Activated CD4-positive, alpha-beta T cell treated with anti-CD3 and anti-CD28 coated beads for 36 hours (primary cell): Measurements from ENCODE around the gene MIR17HG. TPM values are rescaled to one million over a fixed set of nuclear protein-coding genes. Genes with fewer than 3 reads are reported as not detected.

Experiments
- ATAC-seq: fragments of 200-7000 bp; cut with Tn5 transposase; one replicate; pipeline ENCODE4 v1.10.0; 2021; ENCODE audit warnings: mild to moderate bottlenecking, moderate library complexity
- CTCF ChIA-PET: fragments of 350-600 bp; sonication (Branson Sonifier 250); formaldehyde crosslinking; loops from one replicate; lab custom pipeline; 2021; ENCODE audit warnings: antibody characterized with exemption; lab: Charles Lee
- POLR2A ChIA-PET: fragments of 350-600 bp; sonication (Branson Sonifier 250); formaldehyde crosslinking; loops from one replicate; lab custom pipeline; 2021; ENCODE audit warnings: antibody characterized with exemption, inconsistent platforms; lab: Charles Lee
- DNase-seq: peaks from one replicate; pipeline ENCODE4 v3.0.0-alpha.2; 2020
- H3K27ac Mint-ChIP-seq: one replicate; pipeline ENCODE4 v1.8.0; 2021; ENCODE audit warnings: mixed read lengths
- H3K27me3 Mint-ChIP-seq: one replicate; pipeline ENCODE4 v1.8.0; 2021; ENCODE audit warnings: mixed read lengths
- H3K36me3 Mint-ChIP-seq: one replicate; pipeline ENCODE4 v1.8.0; 2021; ENCODE audit warnings: low read depth, mixed read lengths
- H3K4me1 Mint-ChIP-seq: one replicate; pipeline ENCODE4 v1.8.0; 2021; ENCODE audit warnings: mixed read lengths
- H3K4me3 Mint-ChIP-seq: one replicate; pipeline ENCODE4 v1.8.0; 2021; ENCODE audit warnings: mild to moderate bottlenecking, moderate library complexity, mixed read lengths
- H3K9me3 Mint-ChIP-seq: one replicate; pipeline ENCODE4 v1.8.0; 2021; ENCODE audit warnings: low read depth, mixed read lengths
- intact Hi-C, 2 experiments: fragments of 100-400 bp; cut with DNase I in 1 of 2; cut with micrococcal nuclease in 1 of 2; formaldehyde crosslinking; loops; one replicate each; pipeline versions ENCODE4 v1.14.2 to v1.15.1; 2022 to 2024; cut with DNase I, micrococcal nuclease
- total RNA-seq, 2 experiments: library from RNA; stranded (reverse); gene quantifications; one replicate each; pipeline ENCODE4 v1.2.3, GENCODE V29; 2021

MIR17HG gene
- total RNA-seq, 2 experiments from 2014 or later: 13.8 to 26.7 TPM

DNA sequence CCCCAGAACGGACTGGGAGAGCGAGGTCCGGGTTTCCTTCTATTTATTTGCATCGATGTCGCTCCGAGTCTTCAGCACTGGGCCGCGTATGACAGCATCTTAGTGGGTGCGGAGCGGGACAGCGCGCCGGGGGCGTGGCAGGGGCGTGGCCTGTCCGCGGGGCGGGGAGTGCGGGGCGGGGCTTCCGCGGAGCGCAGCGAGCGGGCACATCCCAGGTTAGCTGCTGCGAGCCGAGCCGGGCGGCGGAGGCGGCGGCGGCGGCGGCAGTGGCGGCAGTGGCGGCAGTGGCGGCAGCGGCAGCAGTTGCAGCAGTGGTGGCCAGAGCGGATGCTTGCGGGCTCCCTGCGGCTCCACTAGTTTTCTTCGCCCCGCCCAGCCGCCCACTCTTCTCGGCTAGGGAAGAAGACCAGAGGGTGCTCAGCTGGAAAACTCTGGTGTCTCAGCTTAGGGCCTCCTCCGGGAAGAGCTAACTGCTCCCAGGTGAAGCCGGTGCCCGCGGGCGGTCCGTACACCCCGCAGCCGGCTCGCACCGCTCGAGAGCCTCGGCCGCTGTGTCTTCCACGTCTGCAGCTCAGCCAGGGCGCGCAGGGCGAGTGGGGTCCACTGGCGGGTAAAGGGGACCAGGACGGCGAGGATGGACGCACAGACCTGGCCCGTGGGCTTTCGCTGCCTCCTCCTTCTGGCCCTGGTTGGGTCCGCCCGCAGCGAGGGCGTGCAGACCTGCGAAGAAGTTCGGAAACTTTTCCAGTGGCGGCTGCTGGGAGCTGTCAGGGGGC is 51.1 kb downstream of the MIR17HG start, which contains the start of gene GPC5:
Gene GPC5, plus strand, starts transcription at position 209 of the 776 bp plus-strand sequence.
- peak; percentile 92 for DNase-seq
- POLR2A ChIA-PET: interaction anchor here (0.7 kb wide), 2 partner anchors 9 to 41 kb away, joined by 3 read pairs; no protein-coding TSS in a partner anchor
- CTCF ChIA-PET: interaction anchor here (0.6 to 1.6 kb wide), 3 partner anchors 10 to 87 kb away, joined by 3 to 5 read pairs (median 3); no protein-coding TSS in a partner anchor
- ATAC-seq: peak; percentile 98
- Mint-ChIP-seq H3K4me3 (peak within 1 kb of the TSS; percentile 69), H3K27me3 (peaks cover 48% of the 10 kb centered on the region), H3K27ac (peak within 1 kb of the TSS; percentile 47), H3K9me3 (no peaks in the 10 kb centered on the region), H3K4me1 (peaks cover 15% of the 10 kb centered on the region), H3K36me3 (no peaks in the 10 kb centered on the region)
- intact Hi-C loops: loop anchor here (1.0 to 2.0 kb wide), 5 partner anchors 29 to 90 kb away; partner anchors contain the start of gene MIR17HG (in 2 of the 2)

DNA sequence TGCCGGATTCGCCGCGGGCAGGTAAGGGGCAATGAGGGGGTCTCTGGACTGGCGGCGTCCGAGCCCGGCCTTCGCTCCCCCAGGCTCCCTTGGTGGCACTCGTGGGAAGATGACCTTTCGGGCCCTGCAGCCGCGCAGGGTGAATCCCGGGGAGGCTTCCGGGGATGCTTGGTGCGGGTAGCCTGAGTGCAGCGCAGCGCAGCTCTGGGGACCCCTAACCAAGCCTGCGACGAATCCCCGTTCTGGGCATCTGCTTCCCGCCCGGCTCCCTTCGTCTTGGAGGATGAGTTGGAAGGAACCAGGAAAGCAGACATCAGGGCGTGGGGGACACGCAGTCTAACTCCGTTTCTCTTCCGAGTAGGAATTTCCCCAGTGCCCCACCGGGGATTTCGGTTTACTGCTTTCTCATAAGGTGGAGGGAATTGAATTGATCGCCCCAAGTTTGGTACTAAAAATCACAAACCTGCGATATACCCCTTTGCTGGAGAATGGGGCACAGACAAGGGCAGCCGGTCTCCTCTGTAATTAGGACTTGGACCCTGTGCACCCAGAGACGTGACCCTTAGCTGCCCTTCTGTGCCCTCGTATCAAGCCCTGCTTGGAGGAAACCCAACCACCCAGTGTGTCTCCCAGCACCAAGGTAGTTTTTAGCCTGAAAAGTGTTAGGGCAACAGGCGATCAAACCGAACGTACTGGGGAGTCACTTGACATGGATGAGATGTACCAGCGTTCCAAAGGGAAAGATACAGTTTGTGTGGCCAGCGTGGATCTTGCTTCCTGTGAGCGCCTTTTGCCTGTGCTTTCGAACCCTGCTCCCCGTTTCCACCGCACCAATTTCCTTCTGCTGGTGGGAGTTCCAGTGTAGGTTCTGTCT is 51.9 kb downstream of the MIR17HG start:
- peak overlapping the region; percentile 67 for H3K4me3 Mint-ChIP-seq
- peak; percentile 23 for DNase-seq
- ChIA-PET POLR2A (interaction anchor here (0.7 kb wide), 1 partner anchor 8 kb away, joined by 3 read pairs; no protein-coding TSS in a partner anchor), CTCF (interaction anchor here (1.0 to 1.6 kb wide), 5 partner anchors 9 to 88 kb away, joined by 3 to 5 read pairs (median 3); no protein-coding TSS in a partner anchor)
- H3K9me3 Mint-ChIP-seq: no peaks in the 10 kb centered on the region
- no peak overlapping the region for H3K27ac Mint-ChIP-seq
- intact Hi-C loops: loop anchor here in 1 of 2 experiments (2.0 to 10.0 kb wide), 3 partner anchors 31 to 265 kb away; partner anchors contain the start of gene MIR17HG
- H3K4me1 Mint-ChIP-seq: peaks cover 15% of the 10 kb centered on the region
- H3K27me3 Mint-ChIP-seq: peaks cover 42% of the 10 kb centered on the region
- no peaks in the 10 kb centered on the region for H3K36me3 Mint-ChIP-seq
- no peak for ATAC-seq

DNA sequence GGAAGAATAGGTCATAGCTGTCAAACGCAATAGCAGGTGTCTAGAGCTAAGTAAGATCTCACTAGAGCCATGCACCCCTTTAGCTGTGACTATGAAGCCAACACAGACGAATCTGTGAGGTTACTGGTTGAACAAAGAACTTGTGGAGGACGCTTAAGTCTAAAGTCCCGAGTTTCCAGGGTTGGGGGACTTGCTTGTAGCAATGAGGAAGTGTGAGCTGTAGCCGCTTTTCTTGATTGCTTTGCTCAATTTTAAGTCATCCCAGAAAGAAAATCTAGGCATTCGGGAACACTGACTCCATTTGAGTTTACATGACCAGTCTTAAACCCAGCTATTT is 52.5 kb downstream of the MIR17HG start:
- H3K4me3 Mint-ChIP-seq: peak overlapping the region; percentile 67
- peaks cover 15% of the 10 kb centered on the region for H3K4me1 Mint-ChIP-seq
- H3K36me3 Mint-ChIP-seq: no peaks in the 10 kb centered on the region
- no peak for DNase-seq
- H3K9me3 Mint-ChIP-seq: no peaks in the 10 kb centered on the region
- intact Hi-C loops: loop anchor here in 1 of 2 experiments (10.0 kb wide), 1 partner anchor 265 kb away; no protein-coding TSS in a partner anchor
- H3K27ac Mint-ChIP-seq: no peak overlapping the region
- H3K27me3 Mint-ChIP-seq: peaks cover 36% of the 10 kb centered on the region
- no peak for ATAC-seq
- ChIA-PET POLR2A (no interaction called here), CTCF (interaction anchor here (0.6 to 1.6 kb wide), 6 partner anchors 8 to 214 kb away, joined by 3 to 5 read pairs (median 3); no protein-coding TSS in a partner anchor)

GRCh38 chr13:91400671-91401070 is 53.2 kb downstream of the MIR17HG start:
- ChIA-PET CTCF (interaction anchor here (0.6 to 1.1 kb wide), 3 partner anchors 70 to 214 kb away, joined by 3 read pairs; no protein-coding TSS in a partner anchor), POLR2A (no interaction called here)
- peaks cover 34% of the 10 kb centered on the region for H3K27me3 Mint-ChIP-seq
- DNase-seq (no peak), ATAC-seq (no peak)
- no peaks in the 10 kb centered on the region for H3K9me3 Mint-ChIP-seq
- peaks cover 15% of the 10 kb centered on the region for H3K4me1 Mint-ChIP-seq
- intact Hi-C loops: loop anchor here in 1 of 2 experiments (10.0 kb wide), 1 partner anchor 266 kb away; no protein-coding TSS in a partner anchor
- H3K27ac Mint-ChIP-seq: no peak overlapping the region
- no peak overlapping the region for H3K4me3 Mint-ChIP-seq
- H3K36me3 Mint-ChIP-seq: no peaks in the 10 kb centered on the region

GRCh38 chr13:91401920-91402319 is 54.4 kb downstream of the MIR17HG start:
- ChIA-PET POLR2A (no interaction called here), CTCF (no interaction called here)
- Mint-ChIP-seq H3K9me3 (no peaks in the 10 kb centered on the region), H3K4me3 (no peak overlapping the region), H3K27me3 (peaks cover 32% of the 10 kb centered on the region), H3K4me1 (peaks cover 15% of the 10 kb centered on the region), H3K36me3 (no peaks in the 10 kb centered on the region), H3K27ac (no peak overlapping the region)
- ATAC-seq (no peak), DNase-seq (no peak)
- intact Hi-C loops: loop anchor here in 1 of 2 experiments (10.0 kb wide), 1 partner anchor 267 kb away; no protein-coding TSS in a partner anchor

Other genes with a start within 250 kb of the MIR17HG start
- under 1 TPM; 0.63 to 0.66 TPM for gene GPC5, start 50.9 kb downstream of the MIR17HG start, total RNA-seq